ENCODE measurements around the gene PTPRD. TPM values are rescaled to one million over a fixed set of nuclear protein-coding genes. Genes with fewer than 3 reads are reported as not detected.

Gene PTPRD
- total RNA-seq, 2 donors from 2014 or later = 60.1 to 75.7 TPM

DNA sequence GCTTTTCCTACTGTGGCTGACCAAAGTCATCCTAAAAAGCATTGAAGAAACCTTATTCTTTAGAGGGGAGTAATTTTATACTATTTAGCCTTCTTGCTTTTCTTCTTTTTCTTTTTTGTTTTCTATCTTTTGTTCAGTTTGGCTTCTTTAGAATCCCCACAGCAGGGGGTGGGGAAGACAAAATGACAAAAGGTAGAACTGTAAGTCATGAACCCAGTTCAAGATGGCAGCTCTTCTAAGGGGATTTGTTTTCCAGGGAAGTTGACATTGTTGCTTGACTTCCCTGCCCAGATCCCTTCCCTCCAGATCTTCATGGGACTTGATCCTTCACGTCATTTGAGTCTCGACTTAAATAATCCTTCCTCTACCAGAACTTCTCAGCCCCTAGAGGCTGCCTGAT lies 2120.8 kb downstream of the PTPRD start:
- intact Hi-C loops (cut with DNase I) = no loop called here
- no peaks in the 10 kb centered on the region for H3K4me1 ChIP-seq
- H3K4me3 ChIP-seq = no peak overlapping the region
- H3K9me3 ChIP-seq = no peaks in the 10 kb centered on the region
- no peak for DNase-seq
- no peak overlapping the region for H3K27ac ChIP-seq
- no peak overlapping the region for H3K9ac ChIP-seq (ENCODE audit: low read depth in 2 of 2, low read length in 2 of 2)
- no peaks in the 10 kb centered on the region for H3K36me3 ChIP-seq
- TF ChIP-seq, protein P1, sequence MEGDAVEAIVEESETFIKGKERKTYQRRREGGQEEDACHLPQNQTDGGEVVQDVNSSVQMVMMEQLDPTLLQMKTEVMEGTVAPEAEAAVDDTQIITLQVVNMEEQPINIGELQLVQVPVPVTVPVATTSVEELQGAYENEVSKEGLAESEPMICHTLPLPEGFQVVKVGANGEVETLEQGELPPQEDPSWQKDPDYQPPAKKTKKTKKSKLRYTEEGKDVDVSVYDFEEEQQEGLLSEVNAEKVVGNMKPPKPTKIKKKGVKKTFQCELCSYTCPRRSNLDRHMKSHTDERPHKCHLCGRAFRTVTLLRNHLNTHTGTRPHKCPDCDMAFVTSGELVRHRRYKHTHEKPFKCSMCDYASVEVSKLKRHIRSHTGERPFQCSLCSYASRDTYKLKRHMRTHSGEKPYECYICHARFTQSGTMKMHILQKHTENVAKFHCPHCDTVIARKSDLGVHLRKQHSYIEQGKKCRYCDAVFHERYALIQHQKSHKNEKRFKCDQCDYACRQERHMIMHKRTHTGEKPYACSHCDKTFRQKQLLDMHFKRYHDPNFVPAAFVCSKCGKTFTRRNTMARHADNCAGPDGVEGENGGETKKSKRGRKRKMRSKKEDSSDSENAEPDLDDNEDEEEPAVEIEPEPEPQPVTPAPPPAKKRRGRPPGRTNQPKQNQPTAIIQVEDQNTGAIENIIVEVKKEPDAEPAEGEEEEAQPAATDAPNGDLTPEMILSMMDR (IDR thresholded peaks at IDR 0.05) = no peak
- no peaks in the 10 kb centered on the region for H3K27me3 ChIP-seq

DNA sequence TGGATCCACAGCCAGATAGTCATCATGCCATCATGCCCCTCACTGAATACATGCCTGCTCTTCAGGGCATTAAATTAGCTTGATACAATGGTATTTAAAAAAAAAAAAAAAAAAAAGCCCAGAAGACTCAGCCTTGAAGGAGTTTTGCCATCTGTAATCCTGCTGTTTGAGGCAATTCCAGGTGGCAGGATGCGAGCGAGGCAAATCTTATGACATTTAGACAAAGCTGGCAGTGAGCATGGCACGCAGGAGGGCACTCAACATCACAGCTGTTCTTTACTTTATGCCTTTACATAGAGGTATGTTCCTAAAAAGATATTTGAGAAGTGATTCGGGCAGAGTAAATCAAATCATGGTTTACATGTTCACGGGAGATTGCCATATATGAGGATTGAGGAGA lies 2121.2 kb downstream of the PTPRD start:
- Histone ChIP-seq H3K9ac (ENCODE audit: low read depth in 2 of 2, low read length in 2 of 2) (no peak overlapping the region), H3K27ac (no peak overlapping the region), H3K4me1 (no peaks in the 10 kb centered on the region), H3K9me3 (no peaks in the 10 kb centered on the region), H3K4me3 (no peak overlapping the region), H3K36me3 (no peaks in the 10 kb centered on the region), H3K27me3 (no peaks in the 10 kb centered on the region)
- intact Hi-C loops (cut with DNase I) = no loop called here
- DNase-seq = no peak
- TF ChIP-seq, protein P1 (IDR thresholded peaks at IDR 0.05) = no peak

DNA sequence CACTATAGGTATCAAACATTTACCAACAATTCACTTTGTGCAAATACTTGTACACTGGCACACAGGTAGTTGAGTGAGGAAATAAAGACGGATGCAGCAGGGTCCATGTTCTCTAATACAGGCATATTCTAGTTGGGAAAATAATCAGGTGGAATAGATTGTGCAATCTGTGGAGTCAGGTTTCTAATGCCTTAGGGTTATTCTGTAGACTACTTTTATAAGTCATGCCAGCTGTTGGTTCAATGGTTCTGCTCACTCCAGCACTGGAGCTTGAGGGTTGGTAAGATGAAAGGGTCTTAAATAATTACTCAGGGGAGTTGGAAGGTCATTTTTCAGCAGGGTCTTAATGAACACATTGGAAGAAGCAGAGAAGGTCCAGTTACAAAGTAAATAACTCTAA lies 2123.0 kb downstream of the PTPRD start:
- Histone ChIP-seq H3K27me3 (no peaks in the 10 kb centered on the region), H3K9ac (ENCODE audit: low read depth in 2 of 2, low read length in 2 of 2) (no peak overlapping the region), H3K4me3 (no peak overlapping the region), H3K4me1 (no peaks in the 10 kb centered on the region), H3K36me3 (no peaks in the 10 kb centered on the region), H3K9me3 (no peaks in the 10 kb centered on the region), H3K27ac (no peak overlapping the region)
- TF ChIP-seq, protein P1 (IDR thresholded peaks at IDR 0.05) = no peak
- no peak for DNase-seq
- intact Hi-C loops (cut with DNase I) = loop anchor here (5.0 kb wide), 1 partner anchor 407 kb away; no protein-coding TSS in a partner anchor

DNA sequence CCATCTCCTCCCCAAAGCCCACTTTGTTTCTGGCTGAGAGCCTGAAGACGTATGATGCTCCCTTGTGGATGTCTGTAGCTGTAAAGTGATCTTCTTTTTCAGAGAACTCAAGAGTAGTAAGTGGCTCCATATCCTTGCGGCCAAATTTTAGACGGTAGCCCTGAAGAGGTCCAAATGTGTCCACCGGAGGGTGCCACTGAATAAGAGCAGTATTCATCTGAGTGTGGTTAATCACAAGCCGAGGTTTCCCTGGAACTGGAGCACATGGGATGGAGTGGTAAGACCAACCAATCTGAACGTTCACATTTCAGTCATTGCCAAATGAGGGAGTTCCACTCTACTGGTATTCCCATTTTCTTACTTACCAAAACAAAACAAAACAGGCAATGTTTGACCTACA lies 2126.7 kb downstream of the PTPRD start:
- no peak overlapping the region for H3K4me3 ChIP-seq
- no peaks in the 10 kb centered on the region for H3K4me1 ChIP-seq
- no peaks in the 10 kb centered on the region for H3K9me3 ChIP-seq
- intact Hi-C loops (cut with DNase I) = loop anchor here (5.0 kb wide), 1 partner anchor 411 kb away; no protein-coding TSS in a partner anchor
- TF ChIP-seq, protein P1 (IDR thresholded peaks at IDR 0.05) = peak; percentile 18
- no peak overlapping the region for H3K9ac ChIP-seq (ENCODE audit: low read depth in 2 of 2, low read length in 2 of 2)
- no peak overlapping the region for H3K27ac ChIP-seq
- no peaks in the 10 kb centered on the region for H3K36me3 ChIP-seq
- peak; percentile 45 for DNase-seq
- no peaks in the 10 kb centered on the region for H3K27me3 ChIP-seq

DNA sequence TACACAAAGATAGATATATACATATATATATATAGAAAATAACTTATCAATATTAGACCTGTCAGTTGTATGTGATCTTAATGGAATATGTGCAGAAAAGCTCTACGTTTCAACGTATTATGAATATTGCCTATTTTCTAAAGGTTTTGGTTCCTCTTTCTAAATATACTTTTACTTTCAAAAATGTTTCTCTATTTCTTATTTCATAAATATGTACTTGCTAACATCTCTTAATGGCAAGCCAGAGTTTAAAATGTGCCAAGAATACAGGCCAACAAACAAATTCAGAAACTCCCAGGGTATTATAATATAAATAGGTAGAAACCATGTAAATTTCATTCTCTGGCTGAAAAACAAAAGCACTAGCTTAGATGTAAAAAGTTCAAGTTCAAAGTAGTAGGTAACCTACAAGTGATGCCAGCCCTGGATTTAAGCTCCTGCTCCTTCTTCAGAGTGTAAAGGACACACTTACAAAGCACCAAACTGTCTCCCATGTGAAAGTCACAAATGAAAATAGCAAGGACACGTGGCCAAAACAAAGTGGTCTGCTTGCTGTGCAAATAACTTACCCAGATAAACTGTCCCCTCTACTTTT lies 2128.1 kb downstream of the PTPRD start:
- no peaks in the 10 kb centered on the region for H3K27me3 ChIP-seq
- DNase-seq = no peak
- no peak overlapping the region for H3K4me3 ChIP-seq
- no peak overlapping the region for H3K9ac ChIP-seq (ENCODE audit: low read depth in 2 of 2, low read length in 2 of 2)
- intact Hi-C loops (cut with DNase I) = loop anchor here (5.0 kb wide), 1 partner anchor 413 kb away; no protein-coding TSS in a partner anchor
- no peaks in the 10 kb centered on the region for H3K36me3 ChIP-seq
- H3K9me3 ChIP-seq = no peaks in the 10 kb centered on the region
- H3K27ac ChIP-seq = no peak overlapping the region
- TF ChIP-seq, protein P1 (IDR thresholded peaks at IDR 0.05) = no peak
- no peaks in the 10 kb centered on the region for H3K4me1 ChIP-seq
